ENCODE data around the gene MTUS2.

Gene MTUS2

GRCh38 chr13:29481603-29482002 is 661.5 kb downstream of the MTUS2 start:
- no peak overlapping the region for H3K4me3 ChIP-seq (ENCODE audit: low read length in 2 of 2)
- H3K9ac ChIP-seq (ENCODE audit: low read length in 2 of 2), result no peak overlapping the region
- H3K36me3 ChIP-seq (ENCODE audit: control insufficient read depth in 2 of 2, insufficient read depth in 2 of 2, low read length in 2 of 2), result peaks cover 0 to 2% of the 10 kb centered on the region in 2 donors
- H3K27ac ChIP-seq (ENCODE audit: low read length), result no peak overlapping the region
- no peaks in the 10 kb centered on the region for H3K9me3 ChIP-seq (ENCODE audit: control insufficient read depth in 2 of 2, low read length in 2 of 2)
- peaks cover 5% of the 10 kb centered on the region for H3K4me1 ChIP-seq (ENCODE audit: control insufficient read depth, insufficient read depth, low read length)
- no peaks in the 10 kb centered on the region for H3K27me3 ChIP-seq (ENCODE audit: control insufficient read depth in 1 of 2, insufficient read depth in 2 of 2, low read length in 2 of 2)

DNA sequence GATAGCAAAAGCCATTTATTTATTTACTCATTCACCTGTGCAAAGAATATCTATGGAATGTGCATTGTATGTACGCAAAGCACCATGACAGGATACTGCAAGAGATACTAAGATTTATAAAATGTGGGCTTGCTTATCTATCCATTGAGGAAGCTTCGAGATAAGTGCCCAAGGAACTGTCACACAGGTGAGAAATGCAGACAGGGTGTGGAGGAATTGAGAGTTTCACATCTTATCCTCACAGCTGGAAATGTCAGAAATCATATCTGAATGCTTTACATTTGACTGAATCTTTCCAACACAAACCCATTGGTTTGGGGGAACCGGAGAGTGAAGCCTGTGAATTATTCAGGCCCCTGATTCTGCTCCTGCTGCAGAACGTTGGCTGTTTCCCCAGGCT is 662.4 kb downstream of the MTUS2 start:
- Histone ChIP-seq H3K4me1 (ENCODE audit: control insufficient read depth, insufficient read depth, low read length) (peaks cover 5% of the 10 kb centered on the region), H3K27ac (ENCODE audit: low read length) (no peak overlapping the region), H3K9me3 (ENCODE audit: control insufficient read depth in 2 of 2, low read length in 2 of 2) (no peaks in the 10 kb centered on the region), H3K27me3 (ENCODE audit: control insufficient read depth in 1 of 2, insufficient read depth in 2 of 2, low read length in 2 of 2) (no peaks in the 10 kb centered on the region), H3K4me3 (ENCODE audit: low read length in 2 of 2) (no peak overlapping the region), H3K9ac (ENCODE audit: low read length in 2 of 2) (no peak overlapping the region), H3K36me3 (ENCODE audit: control insufficient read depth in 2 of 2, insufficient read depth in 2 of 2, low read length in 2 of 2) (peaks cover 0 to 2% of the 10 kb centered on the region in 2 donors)

DNA sequence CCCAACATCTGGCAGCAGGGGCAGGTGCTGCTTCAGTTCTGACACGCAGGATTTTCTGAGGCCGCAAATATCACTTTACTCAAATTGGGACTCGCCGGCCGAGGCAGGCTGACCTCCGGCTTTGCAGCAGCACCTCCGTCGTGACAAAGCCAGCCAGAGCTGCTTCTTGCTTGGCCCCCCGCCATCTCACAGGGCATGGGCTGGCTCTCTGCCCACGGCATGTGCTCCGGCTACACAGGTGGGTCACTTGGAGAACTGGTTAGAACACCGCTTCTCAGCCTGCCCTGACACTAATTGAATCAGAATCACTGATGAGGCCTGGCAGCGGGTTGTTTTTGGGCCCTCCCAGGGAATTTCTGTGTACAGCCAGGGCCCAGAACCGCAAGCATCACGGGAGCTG is 663.1 kb downstream of the MTUS2 start:
- no peak overlapping the region for H3K27ac ChIP-seq (ENCODE audit: low read length)
- H3K9ac ChIP-seq (ENCODE audit: low read length in 2 of 2), result no peak overlapping the region
- peaks cover 5% of the 10 kb centered on the region for H3K4me1 ChIP-seq (ENCODE audit: control insufficient read depth, insufficient read depth, low read length)
- no peaks in the 10 kb centered on the region for H3K9me3 ChIP-seq (ENCODE audit: control insufficient read depth in 2 of 2, low read length in 2 of 2)
- no peak overlapping the region for H3K4me3 ChIP-seq (ENCODE audit: low read length in 2 of 2)
- peaks cover 0 to 5% of the 10 kb centered on the region in 2 donors for H3K36me3 ChIP-seq (ENCODE audit: control insufficient read depth in 2 of 2, insufficient read depth in 2 of 2, low read length in 2 of 2)
- no peaks in the 10 kb centered on the region for H3K27me3 ChIP-seq (ENCODE audit: control insufficient read depth in 1 of 2, insufficient read depth in 2 of 2, low read length in 2 of 2)

DNA sequence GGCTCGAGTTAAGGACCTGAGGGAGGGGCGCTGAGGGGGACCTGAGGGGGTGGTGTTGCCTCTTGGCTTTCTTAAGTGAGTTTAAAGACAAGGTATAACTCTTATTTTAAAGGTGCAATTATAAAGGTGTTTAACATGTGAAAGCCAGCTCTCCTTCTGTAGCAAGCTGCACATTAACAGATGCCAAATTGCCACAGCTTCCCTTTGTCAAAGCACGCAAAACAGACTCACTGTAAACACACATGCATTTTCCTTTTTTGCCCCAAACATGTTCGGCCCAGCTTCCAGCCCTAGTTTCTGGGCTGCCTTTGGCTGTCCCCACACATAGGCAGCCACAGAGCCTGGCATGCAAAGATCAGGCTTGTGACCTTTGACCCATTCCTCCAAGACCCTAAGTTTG is 663.5 kb downstream of the MTUS2 start:
- Histone ChIP-seq H3K9me3 (ENCODE audit: control insufficient read depth in 2 of 2, low read length in 2 of 2) (no peaks in the 10 kb centered on the region), H3K4me1 (ENCODE audit: control insufficient read depth, insufficient read depth, low read length) (peaks cover 5% of the 10 kb centered on the region), H3K27ac (ENCODE audit: low read length) (no peak overlapping the region), H3K36me3 (ENCODE audit: control insufficient read depth in 2 of 2, insufficient read depth in 2 of 2, low read length in 2 of 2) (peaks cover 0 to 5% of the 10 kb centered on the region in 2 donors), H3K4me3 (ENCODE audit: low read length in 2 of 2) (no peak overlapping the region), H3K9ac (ENCODE audit: low read length in 2 of 2) (no peak overlapping the region), H3K27me3 (ENCODE audit: control insufficient read depth in 1 of 2, insufficient read depth in 2 of 2, low read length in 2 of 2) (no peaks in the 10 kb centered on the region)

GRCh38 chr13:29484236-29484635 is 664.1 kb downstream of the MTUS2 start:
- H3K27me3 ChIP-seq (ENCODE audit: control insufficient read depth in 1 of 2, insufficient read depth in 2 of 2, low read length in 2 of 2), result no peaks in the 10 kb centered on the region
- H3K9me3 ChIP-seq (ENCODE audit: control insufficient read depth in 2 of 2, low read length in 2 of 2), result no peaks in the 10 kb centered on the region
- H3K27ac ChIP-seq (ENCODE audit: low read length), result no peak overlapping the region
- peaks cover 5% of the 10 kb centered on the region for H3K4me1 ChIP-seq (ENCODE audit: control insufficient read depth, insufficient read depth, low read length)
- H3K9ac ChIP-seq (ENCODE audit: low read length in 2 of 2), result no peak overlapping the region
- peaks cover 0 to 5% of the 10 kb centered on the region in 2 donors for H3K36me3 ChIP-seq (ENCODE audit: control insufficient read depth in 2 of 2, insufficient read depth in 2 of 2, low read length in 2 of 2)
- no peak overlapping the region for H3K4me3 ChIP-seq (ENCODE audit: low read length in 2 of 2)

- Histone ChIP-seq H3K27me3 (ENCODE audit: control insufficient read depth in 1 of 2, insufficient read depth in 2 of 2, low read length in 2 of 2) (no peaks in the 10 kb centered on the region), H3K9ac (ENCODE audit: low read length in 2 of 2) (no peak overlapping the region), H3K4me1 (ENCODE audit: control insufficient read depth, insufficient read depth, low read length) (peaks cover 5% of the 10 kb centered on the region), H3K9me3 (ENCODE audit: control insufficient read depth in 2 of 2, low read length in 2 of 2) (no peaks in the 10 kb centered on the region), H3K4me3 (ENCODE audit: low read length in 2 of 2) (no peak overlapping the region), H3K36me3 (ENCODE audit: control insufficient read depth in 2 of 2, insufficient read depth in 2 of 2, low read length in 2 of 2) (peaks cover 0 to 5% of the 10 kb centered on the region in 2 donors), H3K27ac (ENCODE audit: low read length) (no peak overlapping the region)
These were observed 664.7 kb downstream of the MTUS2 start for GRCh38 chr13:29484796-29485195.

DNA sequence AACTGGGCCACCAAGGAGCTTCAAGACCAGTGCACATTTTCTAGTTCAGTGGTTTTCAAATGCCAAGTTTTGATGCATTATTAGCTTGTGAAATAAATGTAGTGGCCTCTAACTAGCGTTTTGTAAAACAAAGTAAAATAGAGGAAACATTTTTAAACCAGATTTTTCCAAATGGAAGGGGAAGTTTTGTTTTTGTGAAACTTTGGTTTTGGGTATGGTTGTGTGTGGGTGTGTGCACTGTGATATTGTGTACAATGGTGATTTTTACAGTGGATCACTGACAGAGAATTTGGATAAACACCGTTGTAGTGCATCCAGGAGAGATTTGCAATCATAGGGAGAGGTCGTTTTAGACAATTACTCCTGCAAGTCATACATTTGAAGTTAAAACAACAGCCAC is 666.4 kb downstream of the MTUS2 start:
- Histone ChIP-seq H3K36me3 (ENCODE audit: control insufficient read depth in 2 of 2, insufficient read depth in 2 of 2, low read length in 2 of 2) (peaks cover 0 to 5% of the 10 kb centered on the region in 2 donors), H3K4me1 (ENCODE audit: control insufficient read depth, insufficient read depth, low read length) (no peaks in the 10 kb centered on the region), H3K9ac (ENCODE audit: low read length in 2 of 2) (no peak overlapping the region), H3K4me3 (ENCODE audit: low read length in 2 of 2) (no peak overlapping the region), H3K27me3 (ENCODE audit: control insufficient read depth in 1 of 2, insufficient read depth in 2 of 2, low read length in 2 of 2) (no peaks in the 10 kb centered on the region), H3K9me3 (ENCODE audit: control insufficient read depth in 2 of 2, low read length in 2 of 2) (no peaks in the 10 kb centered on the region), H3K27ac (ENCODE audit: low read length) (no peak overlapping the region)

GRCh38 chr13:29487466-29488454 is 667.6 kb downstream of the MTUS2 start:
- no peaks in the 10 kb centered on the region for H3K4me1 ChIP-seq (ENCODE audit: control insufficient read depth, insufficient read depth, low read length)
- no peak overlapping the region for H3K27ac ChIP-seq (ENCODE audit: low read length)
- no peaks in the 10 kb centered on the region for H3K27me3 ChIP-seq (ENCODE audit: control insufficient read depth in 1 of 2, insufficient read depth in 2 of 2, low read length in 2 of 2)
- H3K4me3 ChIP-seq (ENCODE audit: low read length in 2 of 2), result no peak overlapping the region
- H3K9ac ChIP-seq (ENCODE audit: low read length in 2 of 2), result no peak overlapping the region
- H3K9me3 ChIP-seq (ENCODE audit: control insufficient read depth in 2 of 2, low read length in 2 of 2), result no peaks in the 10 kb centered on the region
- H3K36me3 ChIP-seq (ENCODE audit: control insufficient read depth in 2 of 2, insufficient read depth in 2 of 2, low read length in 2 of 2), result peaks cover 0 to 3% of the 10 kb centered on the region in 2 donors

DNA sequence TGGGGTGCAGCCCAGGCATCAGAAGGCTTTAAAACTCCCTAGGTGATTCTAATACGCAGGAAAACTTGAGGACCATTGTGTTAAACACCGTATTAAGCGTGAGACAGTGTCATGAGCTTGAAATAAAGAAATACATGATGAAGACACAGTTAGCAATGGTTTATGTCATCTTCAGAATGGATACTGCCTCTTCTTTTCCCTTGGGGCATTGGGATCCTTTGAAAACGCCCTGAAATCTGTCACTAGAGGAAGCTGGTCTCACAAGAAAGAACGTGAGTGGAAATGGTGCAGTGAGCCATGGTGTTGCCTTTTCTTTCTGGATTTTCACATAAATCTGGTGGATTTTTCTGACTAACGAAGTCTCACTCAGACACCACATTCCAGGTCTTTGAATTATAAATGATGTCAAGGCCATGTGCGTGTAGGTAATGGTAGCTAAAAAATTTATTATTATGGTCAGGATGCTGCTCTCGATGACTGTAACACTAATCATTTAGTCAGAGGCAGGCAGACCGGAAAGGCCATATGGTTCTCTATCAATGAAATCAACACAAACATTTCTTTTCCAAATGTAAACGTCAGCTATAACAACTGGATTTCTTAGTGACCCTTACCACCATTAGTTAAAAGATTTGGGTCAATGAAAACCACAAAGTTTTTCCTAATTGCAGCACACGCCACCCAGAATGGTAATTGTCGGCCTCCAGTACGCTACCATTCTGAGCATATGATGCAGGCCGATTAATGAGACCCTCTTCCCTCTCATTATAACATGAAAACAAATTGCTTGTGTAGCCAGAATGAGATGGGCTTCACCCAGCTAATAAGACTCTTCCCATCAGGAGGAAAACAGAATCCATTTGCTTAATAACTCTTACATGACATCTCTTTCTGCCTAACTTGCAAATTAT is 669.8 kb downstream of the MTUS2 start:
- Histone ChIP-seq H3K4me1 (ENCODE audit: control insufficient read depth, insufficient read depth, low read length) (no peaks in the 10 kb centered on the region), H3K36me3 (ENCODE audit: control insufficient read depth in 2 of 2, insufficient read depth in 2 of 2, low read length in 2 of 2) (peaks cover 3 to 13% of the 10 kb centered on the region in 2 donors), H3K9ac (ENCODE audit: low read length in 2 of 2) (no peak overlapping the region), H3K9me3 (ENCODE audit: control insufficient read depth in 2 of 2, low read length in 2 of 2) (no peaks in the 10 kb centered on the region), H3K27me3 (ENCODE audit: control insufficient read depth in 1 of 2, insufficient read depth in 2 of 2, low read length in 2 of 2) (no peaks in the 10 kb centered on the region), H3K4me3 (ENCODE audit: low read length in 2 of 2) (no peak overlapping the region), H3K27ac (ENCODE audit: low read length) (no peak overlapping the region)

- Histone ChIP-seq H3K36me3 (ENCODE audit: control insufficient read depth in 2 of 2, insufficient read depth in 2 of 2, low read length in 2 of 2) (peaks cover 3 to 13% of the 10 kb centered on the region in 2 donors), H3K27me3 (ENCODE audit: control insufficient read depth in 1 of 2, insufficient read depth in 2 of 2, low read length in 2 of 2) (no peaks in the 10 kb centered on the region), H3K9ac (ENCODE audit: low read length in 2 of 2) (no peak overlapping the region), H3K4me1 (ENCODE audit: control insufficient read depth, insufficient read depth, low read length) (no peaks in the 10 kb centered on the region), H3K4me3 (ENCODE audit: low read length in 2 of 2) (no peak overlapping the region), H3K27ac (ENCODE audit: low read length) (no peak overlapping the region), H3K9me3 (ENCODE audit: control insufficient read depth in 2 of 2, low read length in 2 of 2) (no peaks in the 10 kb centered on the region)
These were observed 670.4 kb downstream of the MTUS2 start for GRCh38 chr13:29490561-29490885.

Measured in stomach smooth muscle (tissue), 2 donors.